ENCODE measurements around the gene KIF4A.
"Not testable (repeated sequence)": the region's sequence is repeated elsewhere in the genome, so short reads cannot be mapped to it uniquely, and the experiment has no call there.

KIF4A gene

GRCh38 chrX:70386235-70386634 is 96.3 kb downstream of the KIF4A start:
- no peak for DNase-seq (ENCODE audit: low read depth in 2 of 2)

- no peak for DNase-seq (ENCODE audit: low read depth in 2 of 2)
Measured at GRCh38 chrX:70398899-70399298, 109.0 kb downstream of the KIF4A start.

GRCh38 chrX:70400181-70400580 is 110.3 kb downstream of the KIF4A start:
- not testable (repeated sequence) for DNase-seq (ENCODE audit: low read depth in 2 of 2)

GRCh38 chrX:70402721-70403120 is 112.8 kb downstream of the KIF4A start:
- DNase-seq (ENCODE audit: low read depth in 2 of 2) = no peak

- DNase-seq (ENCODE audit: low read depth in 2 of 2) = no peak
Measured at GRCh38 chrX:70405003-70405402, 115.1 kb downstream of the KIF4A start.

GRCh38 chrX:70410921-70411320 is 121.0 kb downstream of the KIF4A start:
- no peak for DNase-seq (ENCODE audit: low read depth in 2 of 2)

GRCh38 chrX:70411475-70411874 is 121.6 kb downstream of the KIF4A start:
- no peak for DNase-seq (ENCODE audit: low read depth in 2 of 2)

DNA sequence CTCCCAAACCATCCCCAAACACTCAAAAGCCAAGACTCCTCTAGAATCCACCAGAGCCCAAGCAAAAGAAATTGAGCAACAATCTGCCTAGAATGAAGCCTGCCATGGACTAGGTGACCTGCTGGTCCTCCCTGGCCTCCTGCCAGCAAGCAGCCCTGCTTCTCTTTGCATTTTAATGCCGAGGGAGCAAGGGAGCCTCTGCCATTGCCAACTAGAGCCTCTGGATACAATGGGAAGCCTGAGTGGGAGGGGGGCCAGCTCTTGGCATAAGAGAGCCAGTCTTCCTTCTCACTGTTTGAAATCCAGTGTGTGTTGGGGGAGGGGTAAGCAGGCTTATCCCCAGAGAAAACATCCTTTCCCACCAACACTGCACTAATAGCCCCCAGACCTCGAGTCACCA is 131.7 kb downstream of the KIF4A start:
- no peak for DNase-seq (ENCODE audit: low read depth in 2 of 2)

DNA sequence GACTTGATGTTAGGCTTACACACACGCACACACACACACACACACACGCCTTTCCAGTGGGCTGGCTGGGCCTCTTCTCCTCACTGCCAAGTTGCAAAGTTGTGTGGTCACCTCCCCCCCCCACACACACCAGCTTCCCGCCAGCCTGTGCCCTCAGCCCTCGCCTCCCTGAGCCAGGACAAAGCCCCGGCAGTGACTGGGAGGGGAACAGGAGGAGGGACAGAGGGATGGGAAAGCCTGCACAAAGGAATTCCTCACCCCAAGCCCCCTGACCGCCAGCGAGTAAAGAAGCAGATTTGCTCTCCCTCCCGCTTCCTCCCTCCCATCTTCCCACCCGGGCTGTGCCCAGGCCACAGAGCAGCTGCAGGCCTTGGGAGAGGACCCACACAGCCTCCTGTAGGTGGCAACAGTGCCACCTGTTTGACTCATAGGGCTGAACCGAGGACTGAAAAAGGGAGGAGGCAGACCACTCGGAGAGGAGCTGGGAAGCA is 133.0 kb downstream of the KIF4A start, which contains the start of gene GDPD2:
GDPD2 (plus strand) TSS at position 464 of the 491 bp plus-strand sequence. CDS start 1,671 bp downstream, outside the sequence.
- no peak for DNase-seq (ENCODE audit: low read depth in 2 of 2)

DNA sequence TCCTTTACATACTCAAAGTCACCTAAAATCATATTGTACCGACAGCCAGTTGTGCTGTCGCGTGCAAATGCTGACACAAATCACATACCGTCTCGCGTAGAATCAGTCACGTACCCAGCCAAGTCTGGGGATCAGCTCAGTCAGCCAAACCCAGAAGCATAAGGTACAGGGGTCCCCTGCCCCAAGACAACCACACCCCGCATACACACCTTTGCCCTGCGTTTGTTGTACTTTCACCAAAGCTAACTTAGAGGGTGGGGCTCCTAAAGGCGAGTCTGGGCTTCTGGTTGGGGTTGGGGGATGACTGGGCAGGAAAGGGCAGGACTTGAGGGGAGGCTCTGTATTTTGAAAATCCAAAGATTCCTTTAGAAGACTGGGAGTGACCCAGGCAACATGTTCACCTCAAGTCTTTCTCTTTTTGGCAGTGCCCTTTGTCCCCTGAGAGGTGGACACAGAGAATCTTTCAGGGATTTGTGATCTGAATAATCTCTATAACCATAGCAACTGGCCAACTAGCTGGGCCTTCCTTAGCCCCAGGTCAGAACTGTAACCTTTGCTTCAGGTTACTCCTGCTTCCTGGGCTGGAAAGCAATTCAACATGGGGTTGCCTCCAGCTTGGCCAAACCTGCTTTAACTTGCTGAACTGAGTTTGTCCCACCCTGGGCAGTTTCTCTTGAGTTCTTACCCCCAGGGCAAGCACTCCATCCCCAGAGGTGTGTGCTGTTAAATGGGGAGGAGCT is 134.2 kb downstream of the KIF4A start:
- no peak for DNase-seq (ENCODE audit: low read depth in 2 of 2)

DNA sequence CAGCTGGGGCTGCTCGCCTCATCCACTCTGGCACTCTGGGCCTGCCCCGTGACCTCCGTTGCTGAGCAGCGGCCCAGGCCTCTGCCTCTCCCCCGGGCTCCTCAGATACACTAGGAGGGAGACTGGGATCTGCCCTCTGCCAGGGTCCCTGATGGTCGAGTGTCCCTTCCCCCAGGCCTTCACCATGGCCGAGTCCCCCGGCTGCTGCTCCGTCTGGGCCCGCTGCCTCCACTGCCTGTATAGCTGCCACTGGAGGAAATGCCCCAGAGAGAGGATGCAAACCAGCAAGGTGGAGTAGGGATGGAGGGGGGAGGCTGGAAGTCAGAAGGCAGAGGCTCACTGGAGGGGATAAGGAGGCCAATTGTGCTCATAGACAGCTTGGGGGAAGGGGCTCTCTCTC is 134.9 kb downstream of the KIF4A start:
- DNase-seq (ENCODE audit: low read depth in 2 of 2) = no peak

DNA sequence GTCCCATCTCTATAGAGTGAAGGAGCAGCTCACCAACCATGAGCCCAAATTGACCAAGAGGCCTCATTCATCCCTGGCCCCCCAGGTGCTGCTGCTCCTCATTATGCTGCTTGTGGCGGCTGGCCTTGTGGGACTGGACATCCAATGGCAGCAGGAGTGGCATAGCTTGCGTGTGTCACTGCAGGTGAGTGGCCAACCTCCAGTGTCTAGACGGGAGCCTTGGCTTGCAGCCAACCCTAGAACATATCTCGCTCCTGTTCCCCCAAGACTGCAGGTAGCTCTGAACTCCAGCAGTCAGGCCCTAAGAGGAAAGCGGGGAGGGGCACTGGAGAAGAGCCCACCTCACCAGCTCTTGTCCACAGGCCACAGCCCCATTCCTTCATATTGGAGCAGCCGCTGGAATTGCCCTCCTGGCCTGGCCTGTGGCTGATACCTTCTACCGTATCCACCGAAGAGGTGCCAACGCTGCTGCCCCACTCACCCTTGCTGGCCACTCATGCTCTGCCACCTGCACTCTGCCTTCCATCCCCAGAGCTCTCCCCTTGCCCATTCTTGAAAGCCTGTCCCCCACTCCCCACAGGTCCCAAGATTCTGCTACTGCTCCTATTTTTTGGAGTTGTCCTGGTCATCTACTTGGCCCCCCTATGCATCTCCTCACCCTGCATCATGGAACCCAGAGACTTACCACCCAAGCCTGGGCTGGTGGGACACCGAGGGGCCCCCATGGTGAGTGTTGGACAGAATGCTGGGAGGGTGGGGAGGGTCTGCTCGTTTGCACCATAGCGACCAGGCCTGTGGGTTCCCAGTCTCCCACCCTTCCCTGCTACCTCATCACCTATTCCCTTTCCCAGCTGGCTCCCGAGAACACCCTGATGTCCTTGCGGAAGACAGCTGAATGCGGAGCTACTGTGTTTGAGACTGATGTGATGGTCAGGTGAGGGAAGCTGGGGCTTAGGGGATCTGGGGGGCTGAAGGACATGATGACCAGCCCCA is 136.7 kb downstream of the KIF4A start:
- DNase-seq (ENCODE audit: low read depth in 2 of 2) = no peak

DNA sequence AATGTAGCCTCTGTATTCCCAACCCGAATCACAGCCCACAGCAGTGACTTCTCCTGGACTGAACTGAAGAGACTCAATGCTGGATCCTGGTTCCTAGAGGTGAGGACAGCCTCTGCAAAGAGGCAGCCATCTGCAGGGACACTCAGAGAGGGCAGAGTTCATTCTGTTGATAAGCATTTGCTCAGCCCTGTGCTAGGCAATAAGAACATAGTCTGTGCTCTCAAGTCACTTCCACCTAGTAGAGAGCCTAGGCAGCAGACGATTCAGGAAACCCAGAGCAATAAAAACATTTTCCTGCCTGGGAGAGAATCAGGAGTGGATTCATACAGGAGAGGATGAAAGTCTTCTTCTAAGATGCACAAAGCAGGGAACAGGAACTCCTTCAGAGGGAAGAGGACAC is 137.5 kb downstream of the KIF4A start:
- no peak for DNase-seq (ENCODE audit: low read depth in 2 of 2)

GRCh38 chrX:70429759-70430158 is 139.9 kb downstream of the KIF4A start:
- no peak for DNase-seq (ENCODE audit: low read depth in 2 of 2)

DNA sequence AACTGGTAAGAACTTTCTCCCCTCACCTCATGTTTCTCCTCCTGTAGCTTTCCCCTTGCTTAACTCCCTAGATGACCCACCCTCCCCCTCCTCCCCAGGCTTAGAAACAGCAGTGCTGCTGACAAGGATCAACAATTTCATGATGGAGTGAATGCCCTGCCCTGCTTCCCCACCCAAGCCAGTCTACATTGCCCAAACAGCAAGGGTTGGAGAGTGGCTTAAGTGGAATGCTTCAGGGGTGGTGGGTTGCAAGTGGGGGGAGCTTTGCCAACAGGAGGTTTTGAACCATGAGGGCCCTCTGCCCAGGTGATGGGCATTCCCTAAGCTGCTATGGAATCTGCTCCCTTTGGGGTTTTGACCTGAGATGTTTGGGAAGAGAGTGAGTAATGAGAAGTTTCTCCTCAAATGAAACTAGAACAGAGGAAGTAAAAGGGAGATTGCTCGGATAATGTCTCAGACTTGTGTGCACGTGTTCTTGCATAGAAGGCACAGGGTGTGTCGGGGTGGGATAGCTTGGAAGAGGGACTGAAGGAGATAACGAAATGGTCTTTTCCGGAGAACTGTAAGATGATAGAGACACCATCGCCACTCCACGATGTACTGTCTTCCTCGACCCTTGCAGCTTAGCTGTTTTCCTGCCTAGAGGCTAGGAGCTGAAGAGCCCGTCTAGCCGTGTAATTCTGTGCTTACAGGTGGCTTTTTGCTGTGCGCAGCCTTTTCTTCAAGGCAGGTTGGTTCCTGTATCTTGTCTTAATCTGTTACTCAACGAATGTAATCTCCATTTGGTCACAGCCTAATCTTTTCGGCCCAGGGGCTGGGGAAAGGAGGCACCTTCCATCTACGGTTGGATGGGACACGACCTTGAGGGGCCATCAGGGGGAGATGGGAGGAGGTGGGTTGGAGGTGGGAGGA is 143.3 kb downstream of the KIF4A start:
- no peak for DNase-seq (ENCODE audit: low read depth in 2 of 2)

DNA sequence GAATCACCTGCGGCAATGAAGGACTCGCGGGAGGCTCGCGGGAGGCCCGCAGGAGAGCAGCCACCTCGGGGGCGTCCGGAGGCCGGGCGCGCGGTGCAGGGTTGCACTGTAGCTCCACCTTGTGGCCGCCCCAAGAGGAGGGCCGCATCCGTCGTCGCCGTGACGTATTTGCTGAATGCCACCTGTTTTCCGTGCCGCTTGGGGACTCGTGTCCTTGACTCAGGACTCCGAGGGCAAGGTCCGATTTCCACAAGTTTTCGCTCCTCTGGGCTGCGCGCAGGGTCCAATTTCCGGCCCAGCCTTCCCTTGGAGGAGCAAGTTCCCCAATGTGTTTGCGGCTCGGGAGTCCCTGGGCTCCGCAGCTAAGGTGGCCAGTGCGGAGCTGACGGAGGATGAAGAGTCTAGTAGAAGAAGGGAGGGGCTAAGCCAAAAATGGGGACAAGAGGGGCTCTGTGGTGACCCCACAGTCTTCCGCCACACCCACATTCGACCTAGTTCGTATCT is 144.0 kb downstream of the KIF4A start:
- DNase-seq (ENCODE audit: low read depth in 2 of 2) = peak in 1 of 2 donors; percentile 40

- no peak for DNase-seq (ENCODE audit: low read depth in 2 of 2)
Measured at GRCh38 chrX:70434352-70434866, 144.5 kb downstream of the KIF4A start.

DNA sequence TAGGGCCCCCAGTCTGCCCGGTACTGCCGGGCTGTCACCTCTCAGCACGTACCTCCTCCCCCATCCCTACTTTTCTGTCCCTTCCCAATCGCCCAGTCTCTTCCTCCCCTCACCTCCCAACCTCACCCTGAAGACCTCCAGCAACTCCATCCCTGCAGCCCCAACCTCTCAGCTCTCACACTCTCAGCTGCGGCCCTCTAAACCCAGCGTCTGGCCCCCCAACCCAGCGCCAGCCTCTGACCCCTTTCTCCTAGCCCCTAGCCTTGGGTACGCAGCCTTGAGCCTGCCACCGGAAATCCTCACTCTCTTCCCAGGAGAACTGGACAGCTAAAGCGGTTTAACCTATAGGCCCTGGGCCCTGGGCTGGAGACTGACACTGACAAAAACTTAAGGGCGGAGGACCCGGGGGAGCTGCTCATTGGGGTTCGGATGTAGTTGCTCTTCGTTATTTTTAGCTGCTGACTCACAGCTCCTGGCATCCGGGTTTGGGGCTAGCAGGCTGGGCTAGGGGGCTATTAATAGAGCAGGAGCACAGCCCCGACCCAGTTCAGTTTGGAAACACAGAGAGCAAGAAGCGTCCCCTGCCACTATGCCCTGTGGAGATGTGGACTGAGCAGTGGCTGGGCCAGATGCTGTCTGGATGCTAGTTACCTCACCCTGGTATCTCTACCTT is 145.1 kb downstream of the KIF4A start:
- DNase-seq (ENCODE audit: low read depth in 2 of 2) = no peak

DNA sequence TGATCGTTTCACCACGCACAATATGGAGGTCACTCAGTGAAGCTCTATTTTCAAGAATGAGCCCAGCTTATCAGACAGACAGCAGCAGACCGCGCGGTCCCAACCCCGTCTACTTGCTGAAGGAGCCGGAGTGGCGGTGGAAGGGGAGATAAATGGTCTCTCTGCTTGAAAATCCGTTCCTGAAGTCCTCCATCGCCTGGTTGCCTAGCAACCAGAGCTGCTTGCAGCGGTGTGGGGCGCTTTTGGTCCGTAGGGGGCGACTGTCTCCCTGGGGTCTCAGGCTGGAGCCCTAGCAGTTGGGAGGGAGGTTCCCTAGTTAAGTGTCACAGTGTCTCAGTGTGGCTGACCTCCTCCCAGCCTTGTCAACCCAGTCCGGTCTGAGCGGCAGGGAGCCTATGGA is 146.4 kb downstream of the KIF4A start:
- DNase-seq (ENCODE audit: low read depth in 2 of 2) = no peak

- DNase-seq (ENCODE audit: low read depth in 2 of 2) = no peak
Measured at GRCh38 chrX:70437011-70437410, 147.1 kb downstream of the KIF4A start.
